ENCODE results near the gene ZNF410. TPM values are rescaled to one million over a fixed set of nuclear protein-coding genes. Genes with fewer than 3 reads are reported as not detected.

ZNF410 gene
- total RNA-seq, 4 donors from 2014 or later: 22.6 to 33.2 (median 24.0) TPM

GRCh38 chr14:73949752-73950734 lies 63.4 kb downstream of the ZNF410 start, which contains the start of the genes COQ6 and FAM161B:
Gene COQ6 (plus strand): TSS chr14:73950302. CDS start chr14:73950333, 31 bp downstream.
Gene FAM161B (minus strand): TSS chr14:73950094. CDS start chr14:73950026, 68 bp downstream.
- TF ChIP-seq POLR2A (IDR thresholded peaks at IDR 0.05): peak; percentile 79
- peak in 3 of 5 experiments; percentile 8 to 20 (median 16) for TF ChIP-seq CTCF (IDR thresholded peaks at IDR 0.05 in 4 of 5, conservative IDR thresholded peaks at IDR 0.05 in 1 of 5)
- intact Hi-C loops (cut with DNase I; ENCODE audit: low total_unique reads) (loop anchor here (1.0 to 10.0 kb wide), 5 partner anchors 63 to 225 kb away; partner anchors contain the start of genes ALDH6A1, BBOF1, ENTPD5 and LIN52), in situ Hi-C loops (cut with MboI; ENCODE audit: low sequenced_read_pairs in 4 of 4) (no loop called here)
- no peaks in the 10 kb centered on the region for H3K27me3 ChIP-seq
- peaks cover 0 to 26% of the 10 kb centered on the region in 2 donors for H3K36me3 ChIP-seq
- peak; percentile 94 to 95 for DNase-seq
- ATAC-seq: peak; percentile 98
- H3K4me3 ChIP-seq: peak within 1 kb of the TSS; percentile 68 to 97 (median 94)
- H3K9me3 ChIP-seq: no peaks in the 10 kb centered on the region
- peaks cover 9 to 21% of the 10 kb centered on the region in 2 donors for H3K4me1 ChIP-seq
- peak within 1 kb of the TSS; percentile 90 to 98 (median 93) for H3K27ac ChIP-seq

GRCh38 chr14:73953731-73954130 lies 67.1 kb downstream of the ZNF410 start:
- ATAC-seq (no peak), DNase-seq (no peak)
- no peaks in the 10 kb centered on the region for H3K9me3 ChIP-seq
- H3K36me3 ChIP-seq: peaks cover 0 to 53% of the 10 kb centered on the region in 2 donors
- no peak overlapping the region for H3K4me3 ChIP-seq
- TF ChIP-seq CTCF (IDR thresholded peaks at IDR 0.05 in 4 of 5, conservative IDR thresholded peaks at IDR 0.05 in 1 of 5): no peak
- no peak for TF ChIP-seq POLR2A (IDR thresholded peaks at IDR 0.05)
- H3K27ac ChIP-seq: no peak overlapping the region
- H3K27me3 ChIP-seq: no peaks in the 10 kb centered on the region
- H3K4me1 ChIP-seq: peaks cover 16 to 29% of the 10 kb centered on the region in 2 donors
- intact Hi-C loops (cut with DNase I; ENCODE audit: low total_unique reads) (loop anchor here (5.0 to 10.0 kb wide), 2 partner anchors 84 to 229 kb away; no protein-coding TSS in a partner anchor), in situ Hi-C loops (cut with MboI; ENCODE audit: low sequenced_read_pairs in 4 of 4) (no loop called here)

- Histone ChIP-seq H3K27me3 (no peaks in the 10 kb centered on the region), H3K36me3 (peaks cover 2 to 72% of the 10 kb centered on the region in 2 donors)
These were observed 69.0 kb downstream of the ZNF410 start for GRCh38 chr14:73955674-73956073.

GRCh38 chr14:73958591-73958990 lies 71.9 kb downstream of the ZNF410 start:
- intact Hi-C loops (cut with DNase I; ENCODE audit: low total_unique reads): loop anchor here (10.0 kb wide), 1 partner anchor 234 kb away; no protein-coding TSS in a partner anchor
- no peak overlapping the region for H3K4me3 ChIP-seq
- peak in 1 of 2 donors; percentile 64 for ATAC-seq

More at GRCh38 chr14:73955674-73956073, 69.0 kb downstream of the ZNF410 start:
- ATAC-seq: no peak
- Histone ChIP-seq H3K4me1 (peaks cover 24 to 37% of the 10 kb centered on the region in 2 donors), H3K27ac (no peak overlapping the region), H3K9me3 (no peaks in the 10 kb centered on the region), H3K4me3 (no peak overlapping the region)
- no peak for TF ChIP-seq CTCF (IDR thresholded peaks at IDR 0.05 in 4 of 5, conservative IDR thresholded peaks at IDR 0.05 in 1 of 5)
- in situ Hi-C loops (cut with MboI; ENCODE audit: low sequenced_read_pairs in 4 of 4): no loop called here
- intact Hi-C loops (cut with DNase I; ENCODE audit: low total_unique reads): loop anchor here (10.0 kb wide), 1 partner anchor 231 kb away; no protein-coding TSS in a partner anchor
- no peak for DNase-seq

More at GRCh38 chr14:73958591-73958990, 71.9 kb downstream of the ZNF410 start:
- TF ChIP-seq POLR2A (IDR thresholded peaks at IDR 0.05) (no peak), CTCF (IDR thresholded peaks at IDR 0.05 in 4 of 5, conservative IDR thresholded peaks at IDR 0.05 in 1 of 5) (no peak)
- H3K4me1 ChIP-seq: peaks cover 18 to 23% of the 10 kb centered on the region in 2 donors
- no peaks in the 10 kb centered on the region for H3K27me3 ChIP-seq
- DNase-seq: no peak
- H3K27ac ChIP-seq: peak overlapping the region; percentile 22 to 75 (median 61)
- no peaks in the 10 kb centered on the region for H3K9me3 ChIP-seq
- H3K36me3 ChIP-seq: peaks cover 2 to 98% of the 10 kb centered on the region in 2 donors
- in situ Hi-C loops (cut with MboI; ENCODE audit: low sequenced_read_pairs in 4 of 4): no loop called here
